Stimulated activated memory B cell treated with anti-CD40 and anti-IgM and Interleukin-4, amounts not matched to agents 10 μg/mL and 1 μg/mL and 100 μg/mL, for 72 hours (primary cell): ENCODE results near the gene TLR4.

Experiments used
- ATAC-seq: fragments of 150-1000 bp; cut with Tn5 transposase; 2 replicates; pipeline ENCODE4 v1.10.0; 2021
- H3K27ac Mint-ChIP-seq: one replicate; pipeline ENCODE4 v1.8.0; 2022; ENCODE audit warnings: mild to moderate bottlenecking, mixed read lengths
- H3K27me3 Mint-ChIP-seq: one replicate; pipeline ENCODE4 v1.8.0; 2022; ENCODE audit warnings: mixed read lengths
- H3K36me3 Mint-ChIP-seq: one replicate; pipeline ENCODE4 v1.8.0; 2022; ENCODE audit warnings: mixed read lengths
- H3K4me1 Mint-ChIP-seq: one replicate; pipeline ENCODE4 v1.8.0; 2022; ENCODE audit warnings: mixed read lengths
- H3K4me3 Mint-ChIP-seq: one replicate; pipeline ENCODE4 v1.8.0; 2022; ENCODE audit warnings: mild to moderate bottlenecking, moderate library complexity, mixed read lengths
- H3K9me3 Mint-ChIP-seq: one replicate; pipeline ENCODE4 v1.8.0; 2022; ENCODE audit warnings: mixed read lengths

TLR4 gene

DNA sequence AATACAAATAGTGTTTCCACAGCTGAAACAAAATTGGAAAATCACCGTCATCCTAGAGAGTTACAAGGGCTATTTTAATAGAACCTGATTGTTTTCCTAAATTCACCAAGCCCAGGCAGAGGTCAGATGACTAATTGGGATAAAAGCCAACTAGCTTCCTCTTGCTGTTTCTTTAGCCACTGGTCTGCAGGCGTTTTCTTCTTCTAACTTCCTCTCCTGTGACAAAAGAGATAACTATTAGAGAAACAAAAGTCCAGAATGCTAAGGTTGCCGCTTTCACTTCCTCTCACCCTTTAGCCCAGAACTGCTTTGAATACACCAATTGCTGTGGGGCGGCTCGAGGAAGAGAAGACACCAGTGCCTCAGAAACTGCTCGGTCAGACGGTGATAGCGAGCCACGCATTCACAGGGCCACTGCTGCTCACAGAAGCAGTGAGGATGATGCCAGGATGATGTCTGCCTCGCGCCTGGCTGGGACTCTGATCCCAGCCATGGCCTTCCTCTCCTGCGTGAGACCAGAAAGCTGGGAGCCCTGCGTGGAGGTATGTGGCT lies at the start of gene TLR4:
Gene TLR4, plus strand, starts transcription at position 380 of the 552 bp plus-strand sequence. Its CDS starts 70 bp downstream, at position 450.
- Mint-ChIP-seq H3K9me3 (no peaks in the 10 kb centered on the region), H3K27ac (peak within 1 kb of the TSS; percentile 93), H3K36me3 (peaks cover 9% of the 10 kb centered on the region), H3K4me1 (peaks cover 49% of the 10 kb centered on the region), H3K4me3 (peak within 1 kb of the TSS; percentile 78), H3K27me3 (no peaks in the 10 kb centered on the region)
- peak; percentile 99 for ATAC-seq

DNA sequence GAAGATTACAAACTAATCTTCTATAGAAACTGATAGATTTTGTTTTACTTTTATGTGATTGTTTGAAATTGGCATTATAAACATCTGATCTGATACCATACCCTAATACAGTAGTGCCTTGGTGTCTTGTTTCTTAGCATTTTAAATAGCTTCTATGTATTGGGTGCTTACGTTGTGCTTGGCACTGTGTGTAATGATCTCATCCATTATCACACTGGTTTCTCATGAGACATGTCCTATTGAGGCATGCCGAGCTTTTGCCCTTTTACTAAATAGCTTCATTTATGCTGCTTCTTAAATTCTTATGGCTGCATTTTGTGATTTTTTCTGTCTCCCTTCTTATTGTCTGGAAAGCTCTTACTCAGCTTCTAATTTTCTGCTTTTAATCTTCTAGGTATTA lies 48.2 kb upstream of the TLR4 start:
- ATAC-seq, result no peak
- H3K4me1 Mint-ChIP-seq, result no peaks in the 10 kb centered on the region
- peaks cover 1% of the 10 kb centered on the region for H3K27me3 Mint-ChIP-seq
- no peak overlapping the region for H3K27ac Mint-ChIP-seq
- no peak overlapping the region for H3K4me3 Mint-ChIP-seq
- peaks cover 4% of the 10 kb centered on the region for H3K9me3 Mint-ChIP-seq
- no peaks in the 10 kb centered on the region for H3K36me3 Mint-ChIP-seq

DNA sequence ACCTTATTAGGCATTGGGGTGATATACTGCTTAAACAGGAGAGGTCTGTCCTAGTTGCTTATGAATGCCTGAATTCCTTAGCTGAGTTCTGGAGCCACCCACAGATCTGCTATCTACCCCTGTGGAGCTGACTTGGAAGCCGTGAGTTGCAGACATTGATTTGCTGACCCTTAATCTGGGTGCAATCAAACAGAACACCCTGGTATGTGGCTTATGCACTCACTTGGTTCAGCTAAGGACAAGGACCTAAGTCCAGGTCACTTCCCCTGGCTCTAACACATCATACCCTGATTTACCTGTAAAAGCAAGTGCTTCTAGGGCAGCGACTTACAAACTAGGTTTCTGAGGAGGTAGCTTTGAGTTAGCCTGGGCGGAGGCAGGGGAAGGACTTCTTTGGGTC lies 41.6 kb upstream of the TLR4 start:
- H3K36me3 Mint-ChIP-seq, result no peaks in the 10 kb centered on the region
- peaks cover 28% of the 10 kb centered on the region for H3K27me3 Mint-ChIP-seq
- H3K27ac Mint-ChIP-seq, result no peak overlapping the region
- H3K4me3 Mint-ChIP-seq, result no peak overlapping the region
- peaks cover 4% of the 10 kb centered on the region for H3K9me3 Mint-ChIP-seq
- no peaks in the 10 kb centered on the region for H3K4me1 Mint-ChIP-seq
- ATAC-seq, result no peak

DNA sequence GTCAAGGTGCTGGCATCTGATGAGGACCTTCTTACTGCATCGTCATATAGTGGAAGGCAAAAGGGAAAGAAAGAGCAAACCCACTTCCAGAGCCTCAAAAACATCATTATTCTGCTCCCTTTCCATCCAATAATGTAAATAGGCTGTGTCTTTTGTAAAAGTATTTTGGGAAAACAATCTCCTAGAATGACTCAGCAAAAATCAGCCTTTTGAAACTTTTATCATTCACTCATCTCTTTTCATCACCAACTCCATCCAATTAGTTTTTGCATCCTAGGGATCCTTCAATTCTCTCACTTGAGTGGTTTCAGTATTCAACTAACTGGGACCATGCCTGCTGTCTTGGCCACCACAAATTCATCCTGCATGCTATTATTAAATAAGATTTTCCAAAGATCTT lies 39.8 kb upstream of the TLR4 start:
- H3K27me3 Mint-ChIP-seq, result peaks cover 46% of the 10 kb centered on the region
- H3K27ac Mint-ChIP-seq, result no peak overlapping the region
- ATAC-seq, result no peak
- peaks cover under 1% of the 10 kb centered on the region for H3K9me3 Mint-ChIP-seq
- H3K4me3 Mint-ChIP-seq, result no peak overlapping the region
- no peaks in the 10 kb centered on the region for H3K36me3 Mint-ChIP-seq
- no peaks in the 10 kb centered on the region for H3K4me1 Mint-ChIP-seq

DNA sequence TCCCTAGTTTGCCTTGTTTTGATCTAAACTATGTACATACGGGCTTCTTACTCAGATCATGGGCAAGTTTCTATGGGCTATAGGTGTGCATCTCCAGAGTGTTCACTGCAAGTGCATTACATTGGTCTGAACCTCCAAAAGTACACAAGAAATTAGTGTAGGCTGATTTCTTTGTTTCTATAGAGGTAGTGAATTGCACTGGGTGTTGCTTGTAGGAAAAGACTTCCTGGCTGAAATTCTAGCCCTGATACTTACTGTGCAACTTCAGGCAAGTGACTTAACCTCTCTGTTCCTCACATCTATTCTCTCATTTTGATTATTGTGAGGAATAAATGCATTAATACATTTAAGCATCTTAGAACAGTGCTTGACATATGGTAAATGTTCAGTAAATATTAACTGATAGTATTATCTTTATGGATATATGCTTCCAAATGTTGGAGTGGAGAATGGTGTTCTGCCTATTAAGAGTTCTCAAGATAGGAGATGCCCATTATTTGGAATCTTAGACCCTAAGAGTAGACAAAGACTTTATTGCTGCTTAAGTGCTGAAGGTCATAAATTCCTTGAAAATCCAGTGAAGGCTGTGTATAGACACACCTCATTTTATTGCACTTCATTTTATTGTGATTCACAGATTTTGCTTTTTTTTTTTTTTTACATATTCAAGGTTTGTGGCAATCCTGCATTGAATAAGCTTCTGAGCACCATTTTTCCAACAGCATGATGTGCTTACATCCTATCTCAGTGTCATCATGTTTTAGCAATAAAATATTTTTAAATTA lies 38.4 kb upstream of the TLR4 start:
- ATAC-seq, result no peak
- H3K4me1 Mint-ChIP-seq, result no peaks in the 10 kb centered on the region
- H3K4me3 Mint-ChIP-seq, result no peak overlapping the region
- H3K9me3 Mint-ChIP-seq, result no peaks in the 10 kb centered on the region
- peaks cover 48% of the 10 kb centered on the region for H3K27me3 Mint-ChIP-seq
- no peaks in the 10 kb centered on the region for H3K36me3 Mint-ChIP-seq
- H3K27ac Mint-ChIP-seq, result no peak overlapping the region

DNA sequence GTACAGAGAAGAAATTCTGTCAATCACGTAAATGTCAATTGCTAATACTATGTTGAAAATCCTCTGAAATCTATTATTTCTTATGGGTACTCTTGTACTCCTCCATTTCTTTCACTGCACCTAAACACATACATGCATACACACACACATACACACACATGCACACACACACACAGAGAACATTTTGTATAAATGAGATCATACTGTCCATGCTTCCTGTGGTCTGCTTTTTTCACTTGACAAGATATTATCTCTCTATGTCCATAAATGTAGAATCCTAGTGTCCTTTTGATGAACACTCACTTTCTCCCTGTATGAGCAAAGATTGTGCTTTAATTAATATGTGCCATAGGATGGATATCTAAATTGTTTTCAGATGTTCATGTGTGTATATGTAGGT lies 32.7 kb upstream of the TLR4 start:
- ATAC-seq, result no peak
- Mint-ChIP-seq H3K4me1 (no peaks in the 10 kb centered on the region), H3K27me3 (peaks cover 21% of the 10 kb centered on the region), H3K4me3 (no peak overlapping the region), H3K9me3 (peaks cover 7% of the 10 kb centered on the region), H3K27ac (no peak overlapping the region), H3K36me3 (peaks cover 5% of the 10 kb centered on the region)

DNA sequence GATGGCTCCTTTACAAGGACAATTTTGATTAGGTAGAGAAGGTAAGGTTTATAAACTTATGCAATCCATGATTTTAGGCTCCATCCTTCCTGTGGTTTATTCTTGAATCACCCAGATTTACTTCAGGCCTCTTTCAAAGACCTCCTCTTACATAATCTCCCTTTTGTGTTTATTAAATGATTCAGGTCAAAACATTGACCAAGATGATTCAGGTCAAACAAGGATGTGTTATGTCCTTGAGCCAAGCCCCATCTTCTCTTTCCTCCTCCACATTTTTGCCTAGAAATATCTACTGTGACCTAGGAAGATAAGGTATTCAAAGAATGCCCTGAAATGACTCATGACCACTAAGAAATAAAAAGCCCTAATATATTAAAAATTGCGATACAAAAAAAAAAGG lies 31.8 kb upstream of the TLR4 start:
- peaks cover 5% of the 10 kb centered on the region for H3K36me3 Mint-ChIP-seq
- H3K27me3 Mint-ChIP-seq, result peaks cover 21% of the 10 kb centered on the region
- peaks cover 7% of the 10 kb centered on the region for H3K9me3 Mint-ChIP-seq
- H3K27ac Mint-ChIP-seq, result no peak overlapping the region
- H3K4me1 Mint-ChIP-seq, result peaks cover 1% of the 10 kb centered on the region
- no peak for ATAC-seq
- no peak overlapping the region for H3K4me3 Mint-ChIP-seq

DNA sequence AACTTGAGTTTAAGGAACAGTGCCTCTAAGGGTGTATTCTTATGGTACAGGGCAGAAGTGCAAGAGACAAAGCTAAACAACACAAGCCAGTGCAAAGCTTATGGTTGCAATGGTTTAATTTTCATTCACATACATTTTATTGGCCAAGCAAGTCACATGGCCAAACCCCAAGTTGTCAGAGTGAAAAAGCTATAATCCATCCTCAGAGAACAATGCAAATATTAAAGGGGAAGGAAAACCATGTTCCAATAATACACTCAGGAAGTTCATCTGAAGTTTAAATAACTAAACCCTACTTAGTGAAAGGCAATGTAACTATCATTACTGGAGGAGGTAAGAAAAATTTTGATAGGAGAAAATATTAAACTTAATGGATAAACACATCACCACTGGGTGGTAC lies 26.6 kb upstream of the TLR4 start:
- Mint-ChIP-seq H3K9me3 (peaks cover 7% of the 10 kb centered on the region), H3K4me1 (peaks cover 10% of the 10 kb centered on the region), H3K27me3 (no peaks in the 10 kb centered on the region), H3K27ac (no peak overlapping the region), H3K36me3 (peaks cover 5% of the 10 kb centered on the region), H3K4me3 (no peak overlapping the region)
- no peak for ATAC-seq

DNA sequence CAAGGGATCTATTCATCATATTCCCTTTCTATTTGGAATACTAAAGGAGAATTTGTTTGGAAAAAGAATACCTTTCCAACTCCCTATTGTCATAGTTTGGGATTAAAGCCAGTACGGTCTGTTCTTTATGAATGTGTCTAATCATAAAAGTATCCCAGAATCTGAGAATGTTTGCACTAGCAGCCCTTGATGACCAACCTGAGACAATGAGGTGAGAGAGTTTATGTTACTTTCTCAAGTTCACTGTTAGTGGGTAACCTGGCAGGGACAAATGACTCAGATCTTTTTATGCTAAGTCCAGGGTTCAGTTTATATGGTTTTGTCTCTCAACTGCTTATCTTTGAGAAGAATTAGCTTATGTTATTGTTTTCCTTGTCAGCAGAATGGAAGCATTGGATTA lies 25.3 kb upstream of the TLR4 start:
- H3K4me1 Mint-ChIP-seq, result peaks cover 16% of the 10 kb centered on the region
- no peak overlapping the region for H3K4me3 Mint-ChIP-seq
- H3K27me3 Mint-ChIP-seq, result no peaks in the 10 kb centered on the region
- no peak overlapping the region for H3K27ac Mint-ChIP-seq
- no peak for ATAC-seq
- peaks cover 5% of the 10 kb centered on the region for H3K36me3 Mint-ChIP-seq
- peaks cover 7% of the 10 kb centered on the region for H3K9me3 Mint-ChIP-seq

DNA sequence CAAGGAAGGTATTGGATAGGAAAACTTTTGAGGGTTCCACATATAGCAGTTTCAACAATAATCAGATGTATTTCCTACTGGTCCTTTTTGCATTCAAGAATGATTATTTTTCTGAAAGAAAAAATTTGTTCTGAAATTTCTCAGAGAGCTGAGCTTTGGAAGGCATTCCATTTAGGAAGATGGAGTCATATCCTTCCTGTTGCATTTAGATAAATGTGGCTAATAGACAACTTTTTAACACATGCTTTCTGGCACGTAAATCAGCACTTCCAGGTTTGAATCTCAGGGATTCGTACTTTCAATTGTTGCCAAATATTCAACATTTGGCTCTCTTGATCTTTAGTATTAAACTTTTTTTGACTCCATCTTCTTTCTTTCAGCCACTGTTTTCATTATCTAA lies 24.8 kb upstream of the TLR4 start:
- Mint-ChIP-seq H3K36me3 (peaks cover 5% of the 10 kb centered on the region), H3K9me3 (peaks cover 7% of the 10 kb centered on the region), H3K4me3 (no peak overlapping the region), H3K4me1 (peaks cover 16% of the 10 kb centered on the region), H3K27ac (no peak overlapping the region), H3K27me3 (no peaks in the 10 kb centered on the region)
- ATAC-seq, result no peak

DNA sequence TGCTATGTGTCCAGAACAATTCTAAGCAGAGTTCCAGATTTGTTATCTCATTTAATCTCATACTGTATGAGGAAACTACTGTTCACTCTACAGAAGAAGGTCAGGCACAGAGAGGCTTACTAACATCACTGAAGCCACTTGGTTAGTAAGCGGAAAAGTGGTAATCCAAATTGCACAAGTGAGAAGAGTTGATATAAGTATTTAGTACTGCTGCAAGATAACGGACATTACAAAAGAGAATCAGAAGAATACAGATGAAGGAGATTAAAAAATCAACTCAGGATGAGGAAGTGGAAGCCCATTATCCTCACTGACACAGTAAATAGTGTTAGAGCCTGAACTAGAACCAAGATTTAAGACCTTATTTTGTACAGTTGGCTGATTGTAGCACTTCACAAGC lies 22.3 kb upstream of the TLR4 start:
- Mint-ChIP-seq H3K27me3 (peaks cover 18% of the 10 kb centered on the region), H3K9me3 (no peaks in the 10 kb centered on the region), H3K36me3 (no peaks in the 10 kb centered on the region), H3K4me1 (peaks cover 16% of the 10 kb centered on the region), H3K27ac (no peak overlapping the region), H3K4me3 (no peak overlapping the region)
- no peak for ATAC-seq

DNA sequence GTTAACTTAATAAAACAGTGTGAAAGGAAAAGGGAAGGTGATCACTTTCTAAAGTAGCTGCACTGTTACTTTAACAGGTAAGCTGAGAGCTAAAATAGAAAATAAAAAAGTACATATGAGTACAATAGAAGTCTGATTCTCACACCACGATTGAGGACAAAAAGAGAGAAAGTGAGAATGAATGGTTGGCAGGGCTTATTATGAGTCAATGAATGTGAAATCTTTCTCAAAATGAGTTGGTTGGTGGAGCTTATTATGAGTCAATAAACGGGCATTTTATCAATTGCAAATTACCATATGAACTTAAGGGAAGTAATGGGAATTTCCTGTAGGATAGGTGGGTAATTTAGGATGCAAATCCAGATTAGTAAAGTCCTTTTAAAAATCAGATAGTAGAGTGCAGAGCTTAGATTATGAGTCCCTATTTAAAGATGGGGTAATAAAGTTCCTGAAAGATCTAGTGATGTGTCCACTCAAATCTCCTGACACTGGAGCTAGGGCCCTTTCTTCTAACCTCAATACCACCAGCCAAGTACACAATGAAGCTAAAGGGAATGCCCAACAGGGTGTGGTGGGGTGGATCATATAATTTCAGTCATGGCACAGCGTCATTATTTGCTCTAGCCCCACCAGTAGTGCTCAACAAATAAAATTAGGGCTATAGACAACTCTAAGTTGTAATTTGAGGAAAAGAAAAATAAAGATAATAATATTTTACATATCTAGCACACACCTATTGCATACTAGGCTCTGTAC lies 21.1 kb upstream of the TLR4 start:
- H3K4me3 Mint-ChIP-seq, result no peak overlapping the region
- H3K4me1 Mint-ChIP-seq, result peaks cover 7% of the 10 kb centered on the region
- peaks cover 26% of the 10 kb centered on the region for H3K27me3 Mint-ChIP-seq
- H3K36me3 Mint-ChIP-seq, result peaks cover 6% of the 10 kb centered on the region
- H3K27ac Mint-ChIP-seq, result no peak overlapping the region
- H3K9me3 Mint-ChIP-seq, result peaks cover 5% of the 10 kb centered on the region
- peak; percentile 39 for ATAC-seq

DNA sequence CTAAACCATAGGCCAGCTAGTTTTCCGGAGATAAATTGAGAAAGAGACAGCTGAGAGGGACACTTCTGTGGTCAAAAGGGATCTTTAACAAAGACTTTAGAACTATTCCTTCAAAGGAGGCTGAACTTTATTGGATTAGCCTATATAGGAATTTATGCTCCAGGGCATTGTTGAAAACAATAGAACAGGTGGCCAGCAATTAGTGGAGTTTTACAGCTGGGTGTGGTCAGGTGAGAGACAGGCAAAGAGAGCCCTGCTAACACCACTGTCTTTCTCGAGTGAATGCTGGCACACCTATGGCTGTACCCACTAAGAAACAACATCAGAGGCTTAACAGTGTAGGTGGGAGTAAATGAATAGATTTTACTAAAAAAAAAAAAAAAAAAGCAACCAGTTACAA lies 16.7 kb upstream of the TLR4 start:
- Mint-ChIP-seq H3K9me3 (peaks cover 7% of the 10 kb centered on the region), H3K27me3 (peaks cover 30% of the 10 kb centered on the region), H3K4me1 (peaks cover 7% of the 10 kb centered on the region), H3K27ac (no peak overlapping the region), H3K4me3 (no peak overlapping the region), H3K36me3 (peaks cover 10% of the 10 kb centered on the region)
- ATAC-seq, result no peak

DNA sequence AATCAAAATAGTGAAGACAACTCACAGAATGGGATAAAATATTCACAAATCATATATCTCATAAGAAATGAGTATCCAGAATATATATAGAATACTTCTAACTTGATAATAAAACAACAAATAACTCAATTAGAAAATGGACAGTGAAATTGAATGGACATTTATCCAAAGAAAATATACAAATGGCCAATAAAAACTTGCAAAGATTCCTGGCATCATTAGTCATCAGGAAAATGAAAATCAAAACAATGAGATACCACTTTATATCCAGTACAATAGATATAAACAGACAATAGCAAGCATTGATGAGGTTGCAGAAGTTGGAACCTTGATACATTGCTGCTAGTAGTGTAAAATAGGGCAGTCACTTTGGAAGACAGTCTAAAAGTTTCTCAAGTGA lies 12.8 kb upstream of the TLR4 start:
- H3K36me3 Mint-ChIP-seq, result peaks cover 10% of the 10 kb centered on the region
- H3K4me3 Mint-ChIP-seq, result no peak overlapping the region
- no peak for ATAC-seq
- no peaks in the 10 kb centered on the region for H3K4me1 Mint-ChIP-seq
- no peak overlapping the region for H3K27ac Mint-ChIP-seq
- H3K27me3 Mint-ChIP-seq, result peaks cover 17% of the 10 kb centered on the region
- peaks cover 7% of the 10 kb centered on the region for H3K9me3 Mint-ChIP-seq

DNA sequence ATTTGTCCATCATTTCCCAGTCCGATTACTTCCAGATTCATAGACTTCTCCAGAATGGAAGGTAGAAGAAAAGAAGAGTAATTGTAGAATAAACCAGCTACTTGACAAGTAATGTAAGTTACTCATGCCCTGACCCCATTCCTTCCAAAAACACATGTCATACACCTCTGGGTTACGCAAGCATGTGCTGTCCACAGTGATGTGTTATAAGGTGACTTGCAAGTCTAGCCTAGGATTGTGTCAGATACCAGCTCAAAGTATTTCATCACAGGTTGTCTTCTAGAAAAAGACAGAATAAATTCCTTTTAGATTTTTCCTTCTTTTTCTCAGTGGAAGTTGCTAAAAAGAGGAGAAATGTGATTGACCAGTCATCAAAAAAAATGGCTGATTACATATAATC lies 8.0 kb upstream of the TLR4 start:
- H3K36me3 Mint-ChIP-seq, result peaks cover 7% of the 10 kb centered on the region
- H3K4me3 Mint-ChIP-seq, result no peak overlapping the region
- no peak overlapping the region for H3K27ac Mint-ChIP-seq
- peaks cover under 1% of the 10 kb centered on the region for H3K4me1 Mint-ChIP-seq
- peaks cover 7% of the 10 kb centered on the region for H3K9me3 Mint-ChIP-seq
- ATAC-seq, result no peak
- no peaks in the 10 kb centered on the region for H3K27me3 Mint-ChIP-seq

DNA sequence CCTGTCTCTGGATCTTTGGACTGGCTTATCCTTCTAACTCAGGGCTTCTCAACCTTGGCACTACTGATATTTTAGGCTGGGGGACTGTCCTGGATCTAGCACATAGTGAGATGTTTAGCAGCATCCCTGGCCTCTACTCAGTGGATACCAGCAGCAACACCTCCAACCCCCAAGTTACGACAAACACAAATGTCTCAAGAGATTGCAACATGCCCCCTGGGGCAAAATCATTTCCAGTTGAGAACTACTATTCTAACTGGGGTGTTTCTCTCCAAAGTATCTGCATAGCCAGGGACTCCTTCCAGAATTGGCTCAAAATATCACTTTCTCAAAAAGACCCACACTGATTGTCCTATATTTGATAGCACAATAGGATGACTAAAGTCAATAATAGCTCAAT lies 7.2 kb upstream of the TLR4 start:
- Mint-ChIP-seq H3K4me3 (no peak overlapping the region), H3K27me3 (no peaks in the 10 kb centered on the region), H3K36me3 (peaks cover 7% of the 10 kb centered on the region), H3K9me3 (peaks cover 7% of the 10 kb centered on the region), H3K27ac (no peak overlapping the region), H3K4me1 (peaks cover 9% of the 10 kb centered on the region)
- no peak for ATAC-seq
